ENCODE data around the gene IRF2BPL.

- TF ChIP-seq, protein P1, sequence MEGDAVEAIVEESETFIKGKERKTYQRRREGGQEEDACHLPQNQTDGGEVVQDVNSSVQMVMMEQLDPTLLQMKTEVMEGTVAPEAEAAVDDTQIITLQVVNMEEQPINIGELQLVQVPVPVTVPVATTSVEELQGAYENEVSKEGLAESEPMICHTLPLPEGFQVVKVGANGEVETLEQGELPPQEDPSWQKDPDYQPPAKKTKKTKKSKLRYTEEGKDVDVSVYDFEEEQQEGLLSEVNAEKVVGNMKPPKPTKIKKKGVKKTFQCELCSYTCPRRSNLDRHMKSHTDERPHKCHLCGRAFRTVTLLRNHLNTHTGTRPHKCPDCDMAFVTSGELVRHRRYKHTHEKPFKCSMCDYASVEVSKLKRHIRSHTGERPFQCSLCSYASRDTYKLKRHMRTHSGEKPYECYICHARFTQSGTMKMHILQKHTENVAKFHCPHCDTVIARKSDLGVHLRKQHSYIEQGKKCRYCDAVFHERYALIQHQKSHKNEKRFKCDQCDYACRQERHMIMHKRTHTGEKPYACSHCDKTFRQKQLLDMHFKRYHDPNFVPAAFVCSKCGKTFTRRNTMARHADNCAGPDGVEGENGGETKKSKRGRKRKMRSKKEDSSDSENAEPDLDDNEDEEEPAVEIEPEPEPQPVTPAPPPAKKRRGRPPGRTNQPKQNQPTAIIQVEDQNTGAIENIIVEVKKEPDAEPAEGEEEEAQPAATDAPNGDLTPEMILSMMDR (IDR thresholded peaks at IDR 0.05) = no peak
- no peak for TF ChIP-seq TCF7L2 (IDR thresholded peaks at IDR 0.05; ENCODE audit: low read depth, low read length)
These were observed 20.5 kb downstream of the IRF2BPL start for GRCh38 chr14:77007975-77008421.

All from Panc1 (cell line).